Osteocyte (in vitro differentiated cells): ENCODE measurements around the gene GRN. TPM values are rescaled to one million over a fixed set of nuclear protein-coding genes. Genes with fewer than 3 reads are reported as not detected.

Experiments
- DNase-seq: peaks from one replicate; pipeline ENCODE4 v3.0.0; 2021; ENCODE audit warnings: mixed read lengths; ENCODE audit not compliant: unreplicated experiment; ENCODE audit errors: extremely low spot score
- H3K27ac Mint-ChIP-seq: one replicate; pipeline ENCODE4 v1.8.0; 2021; ENCODE audit warnings: mild to moderate bottlenecking, mixed read lengths; ENCODE audit not compliant: unreplicated experiment
- H3K27me3 Mint-ChIP-seq: one replicate; pipeline ENCODE4 v1.8.0; 2021; ENCODE audit warnings: mixed read lengths; ENCODE audit not compliant: unreplicated experiment
- H3K36me3 Mint-ChIP-seq: one replicate; pipeline ENCODE4 v1.8.0; 2021; ENCODE audit warnings: mixed read lengths; ENCODE audit not compliant: unreplicated experiment
- H3K4me1 Mint-ChIP-seq: one replicate; pipeline ENCODE4 v1.8.0; 2021; ENCODE audit warnings: mixed read lengths; ENCODE audit not compliant: unreplicated experiment
- H3K4me3 Mint-ChIP-seq: one replicate; pipeline ENCODE4 v1.8.0; 2021; ENCODE audit warnings: mild to moderate bottlenecking, moderate library complexity, mixed read lengths; ENCODE audit not compliant: unreplicated experiment
- H3K9me3 Mint-ChIP-seq: one replicate; pipeline ENCODE4 v1.8.0; 2021; ENCODE audit warnings: mixed read lengths; ENCODE audit not compliant: unreplicated experiment
- CTCF ChIP-seq: fragments of 200-600 bp; sonication (generic); IDR thresholded peaks from 2 replicates; pipeline ENCODE4 v1.5.0; 2021; ENCODE audit warnings: antibody characterized with exemption, mild to moderate bottlenecking, moderate library complexity
- total RNA-seq: library from RNA; stranded (reverse); gene quantifications from 2 replicates; pipeline ENCODE4 v1.2.1, GENCODE V29; 2021

Gene GRN
- total RNA-seq, 1 donor from 2014 or later, result 574 TPM

- H3K27ac Mint-ChIP-seq, result no peak overlapping the region
- H3K9me3 Mint-ChIP-seq, result no peaks in the 10 kb centered on the region
- H3K4me3 Mint-ChIP-seq, result no peak overlapping the region
- peaks cover 14% of the 10 kb centered on the region for H3K36me3 Mint-ChIP-seq
- no peaks in the 10 kb centered on the region for H3K4me1 Mint-ChIP-seq
- no peak for DNase-seq
- H3K27me3 Mint-ChIP-seq, result no peaks in the 10 kb centered on the region
- TF ChIP-seq CTCF, result no peak
Measured at GRCh38 chr17:44353672-44354331, 8.7 kb downstream of the GRN start.

- Mint-ChIP-seq H3K9me3 (no peaks in the 10 kb centered on the region), H3K4me3 (no peak overlapping the region), H3K27me3 (no peaks in the 10 kb centered on the region), H3K4me1 (no peaks in the 10 kb centered on the region), H3K36me3 (peaks cover 12% of the 10 kb centered on the region), H3K27ac (no peak overlapping the region)
- no peak for DNase-seq
- TF ChIP-seq CTCF, result peak; percentile 44
Measured at GRCh38 chr17:44354582-44355561, 9.8 kb downstream of the GRN start.

- peaks cover 12% of the 10 kb centered on the region for H3K36me3 Mint-ChIP-seq
- no peak overlapping the region for H3K27ac Mint-ChIP-seq
- no peak for TF ChIP-seq CTCF
- peaks cover 4% of the 10 kb centered on the region for H3K4me1 Mint-ChIP-seq
- no peak for DNase-seq
- H3K4me3 Mint-ChIP-seq, result no peak overlapping the region
- no peaks in the 10 kb centered on the region for H3K27me3 Mint-ChIP-seq
- no peaks in the 10 kb centered on the region for H3K9me3 Mint-ChIP-seq
Measured at GRCh38 chr17:44355642-44356099, 10.6 kb downstream of the GRN start.

GRCh38 chr17:44356241-44356640, 11.1 kb downstream of the GRN start:
- H3K9me3 Mint-ChIP-seq, result no peaks in the 10 kb centered on the region
- DNase-seq, result no peak
- peaks cover 12% of the 10 kb centered on the region for H3K36me3 Mint-ChIP-seq
- no peak for TF ChIP-seq CTCF
- H3K4me3 Mint-ChIP-seq, result no peak overlapping the region
- no peaks in the 10 kb centered on the region for H3K27me3 Mint-ChIP-seq
- H3K27ac Mint-ChIP-seq, result no peak overlapping the region
- H3K4me1 Mint-ChIP-seq, result peaks cover 10% of the 10 kb centered on the region

- H3K27ac Mint-ChIP-seq, result no peak overlapping the region
- H3K4me1 Mint-ChIP-seq, result peaks cover 17% of the 10 kb centered on the region
- no peak for DNase-seq
Measured at GRCh38 chr17:44358066-44358465, 13.0 kb downstream of the GRN start.

More at GRCh38 chr17:44358066-44358465, 13.0 kb downstream of the GRN start:
- no peaks in the 10 kb centered on the region for H3K27me3 Mint-ChIP-seq
- no peaks in the 10 kb centered on the region for H3K9me3 Mint-ChIP-seq
- no peak for TF ChIP-seq CTCF
- H3K4me3 Mint-ChIP-seq, result no peak overlapping the region
- H3K36me3 Mint-ChIP-seq, result peaks cover 2% of the 10 kb centered on the region
